ENCODE data around the gene IL12RB1. TPM values are rescaled to one million over a fixed set of nuclear protein-coding genes. Genes with fewer than 3 reads are reported as not detected.

The IL12RB1 gene
- total and polyA plus RNA-seq, 7 experiments from 2014 or later: 17.6 to 110 (median 24.1) TPM

DNA sequence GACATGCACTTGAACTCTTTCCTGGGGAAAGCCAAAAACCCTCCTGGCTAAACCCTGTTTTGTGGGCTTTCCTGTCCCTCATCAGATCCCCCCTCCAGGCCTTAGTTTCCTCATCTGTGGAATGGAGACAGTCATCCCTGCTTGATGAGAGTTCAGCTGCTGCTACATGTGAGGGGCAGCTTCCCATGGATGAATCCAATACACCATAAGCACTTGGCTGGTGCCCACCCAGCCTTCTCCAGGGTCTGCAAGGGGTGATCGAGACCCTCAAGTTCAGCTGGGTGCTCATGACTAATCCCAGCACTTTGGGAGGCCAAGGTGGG lies 21.6 kb downstream of the IL12RB1 start:
- Histone ChIP-seq H3K27ac (ENCODE audit: low read depth, low read length) (no peak overlapping the region), H3K36me3 (ENCODE audit: control insufficient read depth in 2 of 3, insufficient read depth in 3 of 3, low read length in 3 of 3) (peaks cover 0 to 41% (median 0%) of the 10 kb centered on the region in 3 experiments), H3K9me3 (ENCODE audit: control insufficient read depth in 2 of 3, low read length in 3 of 3) (no peaks in the 10 kb centered on the region), H3K4me1 (ENCODE audit: control insufficient read depth in 2 of 2, insufficient read depth in 2 of 2, low read length in 2 of 2) (no peaks in the 10 kb centered on the region), H3K27me3 (ENCODE audit: control insufficient read depth in 2 of 2, insufficient read depth in 2 of 2, low read length in 2 of 2) (no peaks in the 10 kb centered on the region), H3K4me3 (ENCODE audit: low read length) (no peak overlapping the region)
- intact Hi-C loops (cut with micrococcal nuclease): no loop called here
- ATAC-seq (no peak), DNase-seq (no peak)
- peaks cover 0 to 3% (median 0%) of the 10 kb centered on the region in 7 donors for H3K4me1 Mint-ChIP-seq
- H3K36me3 Mint-ChIP-seq: peaks cover 0 to 34% (median 5%) of the 10 kb centered on the region in 5 donors
- H3K4me3 Mint-ChIP-seq: no peak overlapping the region
- ChIA-PET CTCF (interaction anchor here (0.6 kb wide), 2 partner anchors 58 to 60 kb away, joined by 3 to 5 read pairs; no protein-coding TSS in a partner anchor), POLR2A (no interaction called here)
- H3K9me3 Mint-ChIP-seq: no peaks in the 10 kb centered on the region
- H3K27ac Mint-ChIP-seq: peak overlapping the region in 1 of 9 donors; percentile 86
- no peaks in the 10 kb centered on the region for H3K27me3 Mint-ChIP-seq

DNA sequence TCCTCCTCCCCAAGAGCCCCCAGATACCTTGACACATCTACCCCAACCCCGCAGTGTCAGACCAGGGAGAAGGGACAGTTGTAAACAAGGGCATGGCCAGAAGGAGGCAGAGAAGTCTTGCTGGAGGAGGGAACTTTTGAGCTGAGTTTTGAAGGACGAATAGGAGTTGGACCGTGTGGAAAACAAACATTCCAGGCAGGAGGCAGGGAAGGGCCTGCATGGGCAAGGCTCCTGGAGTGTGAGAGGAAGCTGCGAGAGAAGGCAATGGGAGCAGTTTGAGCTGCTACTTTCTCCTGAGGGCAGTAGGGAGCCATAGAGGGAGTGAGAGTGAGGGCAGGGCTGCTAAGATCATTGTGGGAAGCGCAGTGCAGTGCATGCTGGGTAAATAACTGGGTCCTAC lies 23.3 kb downstream of the IL12RB1 start:
- Mint-ChIP-seq H3K4me1 (peaks cover 0 to 6% (median 4%) of the 10 kb centered on the region in 7 donors), H3K27me3 (no peaks in the 10 kb centered on the region), H3K36me3 (peaks cover 0 to 38% (median 5%) of the 10 kb centered on the region in 5 donors), H3K9me3 (no peaks in the 10 kb centered on the region), H3K27ac (peak overlapping the region in 4 of 9 donors; percentile 28 to 76 (median 55)), H3K4me3 (no peak overlapping the region)
- no peaks in the 10 kb centered on the region for H3K9me3 ChIP-seq (ENCODE audit: control insufficient read depth in 2 of 3, low read length in 3 of 3)
- no peak overlapping the region for H3K27ac ChIP-seq (ENCODE audit: low read depth, low read length)
- H3K4me3 ChIP-seq (ENCODE audit: low read length): no peak overlapping the region
- peaks cover 4% of the 10 kb centered on the region in 2 donors for H3K4me1 ChIP-seq (ENCODE audit: control insufficient read depth in 2 of 2, insufficient read depth in 2 of 2, low read length in 2 of 2)
- H3K27me3 ChIP-seq (ENCODE audit: control insufficient read depth in 2 of 2, insufficient read depth in 2 of 2, low read length in 2 of 2): no peaks in the 10 kb centered on the region
- H3K36me3 ChIP-seq (ENCODE audit: control insufficient read depth in 2 of 3, insufficient read depth in 3 of 3, low read length in 3 of 3): peaks cover 0 to 42% (median 0%) of the 10 kb centered on the region in 3 experiments
- DNase-seq (peak in 5 of 9 donors; percentile 31 to 45 (median 33)), ATAC-seq (no peak)
- CTCF ChIA-PET: interaction anchor here (0.5 to 9.9 kb wide), 12 partner anchors 9 to 346 kb away, joined by 3 to 147 read pairs (median 4); partner anchors contain the start of gene ARRDC2
- intact Hi-C loops (cut with micrococcal nuclease): loop anchor here (1.0 to 5.0 kb wide), 4 partner anchors 50 to 188 kb away; partner anchors contain the start of gene PIK3R2 (in 1 of the 2)
- POLR2A ChIA-PET: interaction anchor here (0.9 to 45.2 kb wide), 3 partner anchors 44 to 105 kb away, joined by 4 to 961 read pairs (median 18); partner anchors contain the start of gene ARRDC2

DNA sequence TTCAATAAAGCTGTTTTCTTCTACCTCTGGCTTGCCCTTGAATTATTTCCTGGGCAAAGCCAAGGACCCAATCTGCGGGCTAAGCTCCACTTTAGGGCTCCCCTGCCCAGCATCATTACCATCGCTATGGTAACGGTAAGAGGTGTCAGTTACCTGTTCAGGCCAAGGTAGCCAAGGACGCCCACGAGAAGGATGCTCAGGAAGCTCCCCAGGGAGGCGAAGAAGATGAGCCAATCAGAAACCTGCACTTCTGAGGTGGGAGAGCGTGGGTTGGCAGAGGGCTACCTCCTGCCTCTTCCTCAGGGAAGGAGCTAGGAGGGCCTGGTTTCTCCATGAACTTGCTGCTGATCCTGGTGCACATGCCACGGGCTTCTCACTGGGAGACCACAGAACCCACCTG lies 24.7 kb downstream of the IL12RB1 start:
- ChIA-PET POLR2A (interaction anchor here (0.6 to 45.2 kb wide), 4 partner anchors 42 to 190 kb away, joined by 3 to 961 read pairs (median 10); partner anchors contain the start of genes ARRDC2 and SLC5A5), CTCF (interaction anchor here (0.7 to 9.9 kb wide), 10 partner anchors 27 to 190 kb away, joined by 3 to 147 read pairs (median 4); partner anchors contain the start of gene ARRDC2)
- Histone ChIP-seq H3K36me3 (ENCODE audit: control insufficient read depth in 2 of 3, insufficient read depth in 3 of 3, low read length in 3 of 3) (peaks cover 0 to 42% (median 0%) of the 10 kb centered on the region in 3 experiments), H3K9me3 (ENCODE audit: control insufficient read depth in 2 of 3, low read length in 3 of 3) (no peaks in the 10 kb centered on the region), H3K27ac (ENCODE audit: low read depth, low read length) (no peak overlapping the region), H3K4me3 (ENCODE audit: low read length) (no peak overlapping the region), H3K27me3 (ENCODE audit: control insufficient read depth in 2 of 2, insufficient read depth in 2 of 2, low read length in 2 of 2) (no peaks in the 10 kb centered on the region), H3K4me1 (ENCODE audit: control insufficient read depth in 2 of 2, insufficient read depth in 2 of 2, low read length in 2 of 2) (peaks cover 8 to 13% of the 10 kb centered on the region in 2 donors)
- H3K4me3 Mint-ChIP-seq: no peak overlapping the region
- peaks cover 0 to 38% (median 5%) of the 10 kb centered on the region in 5 donors for H3K36me3 Mint-ChIP-seq
- H3K4me1 Mint-ChIP-seq: peaks cover 0 to 14% (median 11%) of the 10 kb centered on the region in 7 donors
- intact Hi-C loops (cut with micrococcal nuclease): loop anchor here in 1 of 2 donors (5.0 kb wide), 1 partner anchor 90 kb away; the partner anchor contains the start of gene PIK3R2
- no peak for DNase-seq
- H3K27me3 Mint-ChIP-seq: no peaks in the 10 kb centered on the region
- H3K9me3 Mint-ChIP-seq: no peaks in the 10 kb centered on the region
- H3K27ac Mint-ChIP-seq: peak overlapping the region in 1 of 9 donors; percentile 41
- no peak for ATAC-seq

DNA sequence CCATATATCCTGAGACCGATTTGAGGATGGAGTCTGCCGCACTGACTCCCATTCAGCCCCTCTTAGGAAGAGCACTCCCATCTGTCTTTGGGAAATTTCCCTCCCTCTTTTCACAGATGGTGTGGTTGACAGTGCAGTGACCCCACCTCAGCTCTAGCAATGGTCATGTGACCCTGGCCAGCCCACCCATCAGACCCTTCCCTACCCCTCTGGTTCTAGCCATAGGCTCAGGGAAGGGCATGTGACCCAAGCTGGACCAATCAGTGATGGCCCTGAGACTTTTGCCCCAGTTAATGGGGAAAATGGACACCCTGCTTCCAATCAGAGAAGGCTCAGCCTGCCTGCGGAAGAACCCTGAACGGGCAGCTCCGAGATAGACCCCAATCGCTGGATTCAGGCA lies 26.3 kb downstream of the IL12RB1 start:
- DNase-seq (no peak), ATAC-seq (no peak)
- no peaks in the 10 kb centered on the region for H3K27me3 Mint-ChIP-seq
- peaks cover 0 to 35% (median 5%) of the 10 kb centered on the region in 5 donors for H3K36me3 Mint-ChIP-seq
- intact Hi-C loops (cut with micrococcal nuclease): loop anchor here in 1 of 2 donors (5.0 kb wide), 1 partner anchor 92 kb away; the partner anchor contains the start of gene PIK3R2
- ChIA-PET CTCF (interaction anchor here (0.6 to 9.9 kb wide), 10 partner anchors 15 to 197 kb away, joined by 3 to 147 read pairs (median 4); partner anchors contain the start of genes ARRDC2 and IL12RB1), POLR2A (interaction anchor here (4.9 to 45.2 kb wide), 2 partner anchors 41 to 58 kb away, joined by 35 to 961 read pairs; partner anchors contain the start of gene ARRDC2)
- Histone ChIP-seq H3K27me3 (ENCODE audit: control insufficient read depth in 2 of 2, insufficient read depth in 2 of 2, low read length in 2 of 2) (no peaks in the 10 kb centered on the region), H3K9me3 (ENCODE audit: control insufficient read depth in 2 of 3, low read length in 3 of 3) (no peaks in the 10 kb centered on the region), H3K4me3 (ENCODE audit: low read length) (no peak overlapping the region), H3K4me1 (ENCODE audit: control insufficient read depth in 2 of 2, insufficient read depth in 2 of 2, low read length in 2 of 2) (peaks cover 8 to 13% of the 10 kb centered on the region in 2 donors), H3K27ac (ENCODE audit: low read depth, low read length) (no peak overlapping the region), H3K36me3 (ENCODE audit: control insufficient read depth in 2 of 3, insufficient read depth in 3 of 3, low read length in 3 of 3) (peaks cover 0 to 32% (median 0%) of the 10 kb centered on the region in 3 experiments)
- peaks cover 0 to 14% (median 11%) of the 10 kb centered on the region in 7 donors for H3K4me1 Mint-ChIP-seq
- no peak overlapping the region for H3K27ac Mint-ChIP-seq
- no peak overlapping the region for H3K4me3 Mint-ChIP-seq
- no peaks in the 10 kb centered on the region for H3K9me3 Mint-ChIP-seq

DNA sequence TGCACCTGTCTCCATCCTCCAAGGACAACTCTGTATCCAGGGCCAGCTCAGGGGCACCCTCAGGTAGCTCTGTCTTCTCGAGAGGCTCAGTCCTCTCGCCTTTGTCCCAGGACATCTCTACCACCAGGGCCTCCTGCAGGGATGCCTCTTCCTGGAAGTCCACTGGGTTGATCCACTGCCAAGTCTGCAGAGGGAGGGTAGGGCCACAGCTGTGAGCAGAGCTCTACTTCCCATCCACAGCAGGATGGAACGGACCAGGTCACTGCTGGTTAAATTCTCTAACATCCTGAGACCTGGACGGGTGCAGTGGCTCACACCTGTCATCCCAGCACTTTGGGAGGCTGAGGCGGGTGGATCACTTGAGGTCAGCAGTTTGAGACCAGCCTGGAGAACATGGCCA lies 26.8 kb downstream of the IL12RB1 start:
- no peaks in the 10 kb centered on the region for H3K9me3 ChIP-seq (ENCODE audit: control insufficient read depth in 2 of 3, low read length in 3 of 3)
- Mint-ChIP-seq H3K4me3 (no peak overlapping the region), H3K27me3 (no peaks in the 10 kb centered on the region), H3K36me3 (peaks cover 0 to 32% (median 5%) of the 10 kb centered on the region in 5 donors), H3K27ac (peak overlapping the region in 2 of 9 donors; percentile 45 to 62), H3K9me3 (no peaks in the 10 kb centered on the region), H3K4me1 (peaks cover 0 to 14% (median 11%) of the 10 kb centered on the region in 7 donors)
- ChIA-PET CTCF (interaction anchor here (0.6 to 9.9 kb wide), 6 partner anchors 27 to 121 kb away, joined by 3 to 147 read pairs (median 6); partner anchors contain the start of genes ARRDC2 and IL12RB1), POLR2A (interaction anchor here (1.3 to 45.2 kb wide), 3 partner anchors 40 to 124 kb away, joined by 4 to 961 read pairs (median 35); partner anchors contain the start of gene ARRDC2)
- H3K36me3 ChIP-seq (ENCODE audit: control insufficient read depth in 2 of 3, insufficient read depth in 3 of 3, low read length in 3 of 3): peaks cover 0 to 28% (median 0%) of the 10 kb centered on the region in 3 experiments
- ATAC-seq: no peak
- no peak for DNase-seq
- no peak overlapping the region for H3K27ac ChIP-seq (ENCODE audit: low read depth, low read length)
- peaks cover 8 to 13% of the 10 kb centered on the region in 2 donors for H3K4me1 ChIP-seq (ENCODE audit: control insufficient read depth in 2 of 2, insufficient read depth in 2 of 2, low read length in 2 of 2)
- intact Hi-C loops (cut with micrococcal nuclease): loop anchor here in 1 of 2 donors (5.0 kb wide), 2 partner anchors 37 to 92 kb away; partner anchors contain the start of genes MAST3 and PIK3R2
- no peaks in the 10 kb centered on the region for H3K27me3 ChIP-seq (ENCODE audit: control insufficient read depth in 2 of 2, insufficient read depth in 2 of 2, low read length in 2 of 2)
- H3K4me3 ChIP-seq (ENCODE audit: low read length): no peak overlapping the region

DNA sequence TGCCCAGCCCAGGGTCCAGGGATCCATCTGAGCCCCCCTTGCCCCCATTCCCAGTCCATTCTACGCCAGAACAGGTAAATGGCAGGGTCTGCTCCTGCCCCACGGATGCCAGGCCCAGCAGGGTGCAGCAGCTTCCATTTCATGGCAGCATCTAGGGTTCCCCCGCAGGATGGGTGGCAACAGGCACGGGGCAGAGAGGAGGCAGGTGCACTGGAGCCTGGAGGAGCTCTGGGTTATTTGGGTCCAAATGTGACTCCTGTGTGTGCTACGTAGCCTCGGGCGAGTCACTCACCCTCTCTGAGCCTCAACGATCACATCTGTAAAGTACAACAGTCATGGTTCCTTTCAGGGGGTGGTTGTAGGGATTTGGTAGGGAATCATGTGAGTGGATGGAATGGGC lies 27.4 kb downstream of the IL12RB1 start:
- Histone ChIP-seq H3K4me3 (ENCODE audit: low read length) (no peak overlapping the region), H3K9me3 (ENCODE audit: control insufficient read depth in 2 of 3, low read length in 3 of 3) (no peaks in the 10 kb centered on the region), H3K36me3 (ENCODE audit: control insufficient read depth in 2 of 3, insufficient read depth in 3 of 3, low read length in 3 of 3) (peaks cover 0 to 28% (median 0%) of the 10 kb centered on the region in 3 experiments), H3K4me1 (ENCODE audit: control insufficient read depth in 2 of 2, insufficient read depth in 2 of 2, low read length in 2 of 2) (peaks cover 8 to 13% of the 10 kb centered on the region in 2 donors), H3K27me3 (ENCODE audit: control insufficient read depth in 2 of 2, insufficient read depth in 2 of 2, low read length in 2 of 2) (no peaks in the 10 kb centered on the region), H3K27ac (ENCODE audit: low read depth, low read length) (no peak overlapping the region)
- Mint-ChIP-seq H3K4me1 (peaks cover 0 to 14% (median 11%) of the 10 kb centered on the region in 7 donors), H3K27me3 (no peaks in the 10 kb centered on the region), H3K9me3 (no peaks in the 10 kb centered on the region), H3K27ac (peak overlapping the region in 1 of 9 donors; percentile 67), H3K4me3 (no peak overlapping the region), H3K36me3 (peaks cover 0 to 26% (median 4%) of the 10 kb centered on the region in 5 donors)
- ChIA-PET POLR2A (interaction anchor here (0.7 to 45.2 kb wide), 7 partner anchors 15 to 123 kb away, joined by 3 to 961 read pairs (median 4); partner anchors contain the start of gene ARRDC2), CTCF (interaction anchor here (0.7 to 9.9 kb wide), 10 partner anchors 14 to 121 kb away, joined by 3 to 147 read pairs (median 6); partner anchors contain the start of gene ARRDC2)
- ATAC-seq (no peak), DNase-seq (no peak)
- intact Hi-C loops (cut with micrococcal nuclease): loop anchor here in 1 of 2 donors (5.0 kb wide), 1 partner anchor 38 kb away; the partner anchor contains the start of gene MAST3
